Body of pancreas (tissue), 4 donors: ENCODE data around the gene MFSD6. TPM values are rescaled to one million over a fixed set of nuclear protein-coding genes. Genes with fewer than 3 reads are reported as not detected.

ENCODE experiments used
- ATAC-seq: fragments of 150-250 bp; one replicate; pipeline ENCODE4 v1.9.1; 2016
- DNase-seq, 4 donors: peaks; one replicate each; pipeline ENCODE4 v3.0.0-alpha.2; 2019
- H3K27ac ChIP-seq, 4 donors: fragments of 200-600 bp; sonication (generic); 1 replicate in 3 of 4; 2 replicates in 1 of 4; pipeline versions ENCODE4 v1.5.1 to v1.6.1; 2016 to 2019; ENCODE audit warnings: mild to moderate bottlenecking in 1 of 4, mixed read lengths in 1 of 4, moderate library complexity in 1 of 4
- H3K27me3 ChIP-seq, 2 donors: fragments of 200-600 bp; sonication (generic); one replicate each; pipeline ENCODE4 v1.6.0; 2016; ENCODE audit warnings: mild to moderate bottlenecking in 1 of 2
- H3K36me3 ChIP-seq, 2 donors: fragments of 200-600 bp; sonication (generic); replicated peaks in 1 of 2; 2 replicates each; pipeline ENCODE4 v1.5.1; 2016; ENCODE audit warnings: low read depth in 2 of 2; ENCODE audit not compliant: insufficient read depth in 1 of 2
- H3K4me1 ChIP-seq: fragments of 200-600 bp; sonication (generic); one replicate; pipeline ENCODE4 v1.6.0; 2016
- H3K4me3 ChIP-seq, 2 donors: fragments of 200-600 bp; sonication (generic); 1 replicate in 1 of 2; 2 replicates in 1 of 2; pipeline ENCODE4 v1.5.1; 2016 to 2019
- H3K9me3 ChIP-seq, 3 donors: fragments of 200-600 bp; sonication (generic); 1 replicate in 2 of 3; 2 replicates in 1 of 3; pipeline ENCODE4 v1.5.1; 2016
- POLR2A ChIP-seq, 3 donors: fragments of 450-650 bp; IDR thresholded peaks; one replicate each; pipeline ENCODE4 v1.6.1; 2016; ENCODE audit warnings: antibody characterized with exemption in 3 of 3, mild to moderate bottlenecking in 2 of 3
- WGBS, 2 donors: methylation state at CpG; one replicate each; pipeline ENCODE4 v1.1.5; 2017; 5-methylcytosine and 5-hydroxymethylcytosine counted together
- intact Hi-C: fragments of 100-400 bp; cut with DNase I; formaldehyde crosslinking; loops from one replicate; pipeline ENCODE4 v1.15.1; 2023
- total RNA-seq, 2 donors: library from RNA; depleted of rRNA; stranded (reverse); fragments of >200 nt; gene quantifications; one replicate each; pipeline ENCODE4 v1.1.0, GENCODE V29; 2016
- TF ChIP-seq, protein P1 (sequence below), 7 experiments: fragments of 450-650 bp in 4 of 7; fragments of 200-600 bp in 3 of 7; sonication (generic) in 3 of 7; IDR thresholded peaks; one replicate each; pipeline ENCODE4 v1.5.1; 2016 to 2019; ENCODE audit warnings: antibody characterized with exemption in 7 of 7

MFSD6 gene
- total RNA-seq, 2 donors from 2014 or later: 38.7 to 46.8 TPM

DNA sequence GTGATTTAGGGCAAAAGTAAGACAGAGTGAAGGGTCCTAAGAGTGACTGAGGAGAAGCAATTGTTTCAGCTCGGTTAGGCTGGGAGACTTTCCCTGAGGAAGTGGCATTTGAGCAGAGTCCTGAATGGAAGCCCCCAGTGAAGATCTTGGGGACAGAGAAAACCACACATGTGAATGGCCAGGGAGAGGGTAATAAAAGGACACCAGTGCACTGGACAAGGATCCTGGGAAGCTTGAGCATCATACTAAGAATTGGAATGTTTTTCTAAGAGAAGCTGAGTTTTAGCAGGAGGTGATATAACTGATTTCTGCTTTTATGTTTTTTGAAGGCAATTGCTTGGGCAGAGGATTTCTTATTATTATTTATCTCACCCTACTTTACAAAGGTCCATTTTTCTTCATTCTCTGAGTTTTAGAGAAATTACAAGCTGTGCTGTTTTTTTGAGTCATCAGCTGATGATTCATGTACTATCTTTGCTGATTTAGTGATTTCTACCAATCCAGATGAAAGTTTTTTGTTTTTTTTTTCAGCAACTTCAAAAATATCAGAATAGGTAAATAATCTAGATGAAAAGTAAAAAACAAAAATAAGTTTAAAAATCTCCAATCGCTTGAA is 43.5 kb downstream of the MFSD6 start:
- Histone ChIP-seq H3K27ac (no peak overlapping the region), H3K4me3 (no peak overlapping the region), H3K36me3 (no peaks in the 10 kb centered on the region), H3K4me1 (no peaks in the 10 kb centered on the region), H3K27me3 (no peaks in the 10 kb centered on the region), H3K9me3 (no peaks in the 10 kb centered on the region)
- no peak for ATAC-seq
- intact Hi-C loops: no loop called here
- no peak for TF ChIP-seq POLR2A (IDR thresholded peaks at IDR 0.05)
- TF ChIP-seq, protein P1, sequence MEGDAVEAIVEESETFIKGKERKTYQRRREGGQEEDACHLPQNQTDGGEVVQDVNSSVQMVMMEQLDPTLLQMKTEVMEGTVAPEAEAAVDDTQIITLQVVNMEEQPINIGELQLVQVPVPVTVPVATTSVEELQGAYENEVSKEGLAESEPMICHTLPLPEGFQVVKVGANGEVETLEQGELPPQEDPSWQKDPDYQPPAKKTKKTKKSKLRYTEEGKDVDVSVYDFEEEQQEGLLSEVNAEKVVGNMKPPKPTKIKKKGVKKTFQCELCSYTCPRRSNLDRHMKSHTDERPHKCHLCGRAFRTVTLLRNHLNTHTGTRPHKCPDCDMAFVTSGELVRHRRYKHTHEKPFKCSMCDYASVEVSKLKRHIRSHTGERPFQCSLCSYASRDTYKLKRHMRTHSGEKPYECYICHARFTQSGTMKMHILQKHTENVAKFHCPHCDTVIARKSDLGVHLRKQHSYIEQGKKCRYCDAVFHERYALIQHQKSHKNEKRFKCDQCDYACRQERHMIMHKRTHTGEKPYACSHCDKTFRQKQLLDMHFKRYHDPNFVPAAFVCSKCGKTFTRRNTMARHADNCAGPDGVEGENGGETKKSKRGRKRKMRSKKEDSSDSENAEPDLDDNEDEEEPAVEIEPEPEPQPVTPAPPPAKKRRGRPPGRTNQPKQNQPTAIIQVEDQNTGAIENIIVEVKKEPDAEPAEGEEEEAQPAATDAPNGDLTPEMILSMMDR (IDR thresholded peaks at IDR 0.05): no peak
- 92 to 93% methylated on average over 2 of the region's 2 CpGs for WGBS, 2 donors
- DNase-seq: no peak

DNA sequence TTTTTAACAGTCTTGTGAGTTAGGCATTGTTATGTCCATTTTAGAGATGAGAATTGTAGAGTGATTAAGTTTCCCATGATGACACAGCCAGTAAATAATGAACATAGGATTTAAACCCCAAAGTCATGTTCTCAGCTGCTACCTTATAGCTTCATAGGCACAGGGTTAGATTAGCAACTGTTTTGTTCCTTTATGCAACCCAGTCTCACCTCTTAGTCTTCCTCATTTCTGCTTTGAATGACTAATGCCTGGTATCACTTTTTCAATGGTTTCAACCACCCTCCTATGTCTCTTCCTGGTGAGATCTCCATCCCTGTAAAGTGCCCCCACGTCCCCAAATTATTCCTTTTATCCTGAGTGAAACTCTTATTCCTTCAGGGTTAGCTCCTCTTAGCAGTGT is 44.3 kb downstream of the MFSD6 start:
- no peaks in the 10 kb centered on the region for H3K4me1 ChIP-seq
- DNase-seq (no peak), ATAC-seq (no peak)
- 78 to 85% methylated on average over 1 of the region's 1 CpG for WGBS, 2 donors
- TF ChIP-seq, protein P1 (IDR thresholded peaks at IDR 0.05): no peak
- no peak for TF ChIP-seq POLR2A (IDR thresholded peaks at IDR 0.05)
- no peak overlapping the region for H3K4me3 ChIP-seq
- no peak overlapping the region for H3K27ac ChIP-seq
- intact Hi-C loops: no loop called here
- H3K9me3 ChIP-seq: no peaks in the 10 kb centered on the region
- no peaks in the 10 kb centered on the region for H3K27me3 ChIP-seq
- no peaks in the 10 kb centered on the region for H3K36me3 ChIP-seq

DNA sequence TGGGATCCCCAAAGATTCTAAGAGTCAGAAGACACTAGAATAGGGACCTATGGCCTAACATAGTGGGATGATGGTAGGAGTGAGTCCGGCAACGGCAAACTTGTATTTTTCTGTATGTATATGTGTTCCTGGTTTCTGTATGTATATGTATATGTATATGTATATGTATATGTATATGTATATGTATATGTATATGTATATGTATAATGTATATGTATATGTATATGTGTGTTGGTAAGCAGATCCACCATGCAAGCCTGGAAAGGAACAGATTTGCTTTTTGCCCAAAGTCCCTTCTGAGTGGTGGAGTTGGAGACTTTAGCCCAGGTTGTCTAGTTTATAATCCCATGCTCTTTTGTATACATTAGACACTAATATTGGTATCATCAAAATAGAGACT is 46.6 kb downstream of the MFSD6 start:
- H3K27me3 ChIP-seq: no peaks in the 10 kb centered on the region
- no peak overlapping the region for H3K4me3 ChIP-seq
- no peaks in the 10 kb centered on the region for H3K4me1 ChIP-seq
- intact Hi-C loops: no loop called here
- no peak overlapping the region for H3K27ac ChIP-seq
- DNase-seq (no peak), ATAC-seq (no peak)
- no peaks in the 10 kb centered on the region for H3K36me3 ChIP-seq
- TF ChIP-seq, protein P1 (IDR thresholded peaks at IDR 0.05): no peak
- TF ChIP-seq POLR2A (IDR thresholded peaks at IDR 0.05): no peak
- no peaks in the 10 kb centered on the region for H3K9me3 ChIP-seq
- 93 to 100% methylated on average over 2 of the region's 2 CpGs for WGBS, 2 donors

DNA sequence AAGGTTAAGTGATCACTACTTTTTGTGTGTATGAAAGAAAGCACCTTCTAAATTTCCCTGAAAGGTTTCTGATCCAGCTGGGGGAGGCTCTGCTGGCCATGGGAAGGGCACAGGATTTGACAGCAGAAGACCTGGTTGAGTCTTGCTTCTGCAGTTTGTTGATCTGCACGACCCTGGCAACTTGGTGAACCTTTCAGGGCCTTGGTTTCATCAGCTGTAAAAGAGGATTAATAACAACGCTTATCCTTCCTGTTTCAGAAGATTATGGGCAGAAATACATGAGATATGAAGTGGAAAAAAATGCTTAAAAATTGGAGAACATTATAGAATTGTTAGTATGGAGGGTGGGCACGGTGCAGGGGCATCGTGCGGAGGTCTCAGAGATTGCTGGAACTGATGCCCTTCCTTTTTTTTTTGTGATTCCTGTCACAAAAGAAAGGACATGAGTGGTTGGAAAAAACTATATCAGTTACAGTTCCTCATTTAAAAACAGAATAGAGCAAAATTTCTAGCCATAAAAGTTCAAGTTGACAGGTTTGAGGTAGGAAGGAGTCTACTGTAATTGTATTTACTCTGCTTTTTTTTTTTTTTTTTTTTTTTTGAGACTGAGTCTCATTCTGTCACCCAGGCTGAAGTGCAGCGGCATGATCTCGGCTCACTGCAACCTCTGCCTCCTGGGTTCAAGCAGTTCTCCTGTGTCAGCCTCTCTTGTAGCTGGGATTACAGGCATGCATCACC is 47.4 kb downstream of the MFSD6 start:
- 89 to 93% methylated on average over 7 of the region's 7 CpGs for WGBS, 2 donors
- DNase-seq (no peak), ATAC-seq (no peak)
- Histone ChIP-seq H3K4me3 (no peak overlapping the region), H3K36me3 (no peaks in the 10 kb centered on the region), H3K4me1 (no peaks in the 10 kb centered on the region), H3K9me3 (no peaks in the 10 kb centered on the region), H3K27me3 (no peaks in the 10 kb centered on the region), H3K27ac (no peak overlapping the region)
- intact Hi-C loops: no loop called here
- TF ChIP-seq POLR2A (IDR thresholded peaks at IDR 0.05): no peak
- TF ChIP-seq, protein P1 (IDR thresholded peaks at IDR 0.05): no peak

DNA sequence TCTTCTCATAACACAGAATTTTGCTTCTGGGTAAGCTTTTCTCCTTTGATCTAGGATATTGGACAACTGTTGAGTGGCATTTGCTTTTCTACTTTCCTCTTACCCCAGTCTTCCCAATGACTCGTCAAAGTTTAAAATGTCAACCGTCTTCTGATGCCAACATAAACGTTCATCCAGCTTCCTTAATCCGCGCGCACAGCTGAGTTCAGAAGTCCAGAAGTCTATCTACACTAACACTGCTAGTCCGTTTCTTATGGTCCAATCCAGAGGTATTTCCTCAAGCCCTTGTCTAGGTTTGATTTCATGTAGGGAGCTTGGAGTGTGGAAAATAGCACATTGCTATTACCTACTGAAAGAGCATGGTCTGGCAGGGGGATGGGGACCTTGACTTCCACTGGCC is 48.7 kb downstream of the MFSD6 start:
- Histone ChIP-seq H3K27ac (no peak overlapping the region), H3K4me1 (no peaks in the 10 kb centered on the region), H3K27me3 (no peaks in the 10 kb centered on the region), H3K4me3 (no peak overlapping the region), H3K36me3 (no peaks in the 10 kb centered on the region), H3K9me3 (no peaks in the 10 kb centered on the region)
- ATAC-seq (no peak), DNase-seq (no peak)
- intact Hi-C loops: no loop called here
- TF ChIP-seq POLR2A (IDR thresholded peaks at IDR 0.05): no peak
- TF ChIP-seq, protein P1 (IDR thresholded peaks at IDR 0.05): no peak
- 75 to 90% methylated on average over 7 of the region's 7 CpGs for WGBS, 2 donors
